Dedifferentiated amniotic fluid mesenchymal stem cell (primary cell): ENCODE data around the gene SERPINB13.

Source experiments
- DNase-seq: peaks from one replicate; pipeline ENCODE4 v3.0.0-alpha.2; 2016; ENCODE audit errors: extremely low spot score

Gene SERPINB13

GRCh38 chr18:63586966-63587365, at the start of gene SERPINB13:
Gene SERPINB13, plus strand, starts transcription at chr18:63587343. Its CDS starts 1,325 bp downstream, at chr18:63588668.
- no peak for DNase-seq

GRCh38 chr18:63539904-63540510, 47.1 kb upstream of the SERPINB13 start:
- peak; percentile 69 for DNase-seq

- DNase-seq: no peak
These were observed 45.1 kb upstream of the SERPINB13 start, which contains the start of gene SERPINB12 for GRCh38 chr18:63542069-63542468. Gene SERPINB12, plus strand, starts transcription at chr18:63542369. Its CDS starts 13,791 bp downstream, at chr18:63556160.

GRCh38 chr18:63544017-63544416, 43.1 kb upstream of the SERPINB13 start:
- no peak for DNase-seq

- DNase-seq: no peak
These were observed 42.1 kb upstream of the SERPINB13 start for GRCh38 chr18:63545000-63545399.

- DNase-seq: no peak
These were observed 37.1 kb upstream of the SERPINB13 start for GRCh38 chr18:63550068-63550467.

GRCh38 chr18:63551769-63552168, 35.4 kb upstream of the SERPINB13 start:
- DNase-seq: no peak

GRCh38 chr18:63552581-63552980, 34.6 kb upstream of the SERPINB13 start:
- DNase-seq: no peak

GRCh38 chr18:63553081-63553480, 34.1 kb upstream of the SERPINB13 start:
- DNase-seq: peak; percentile 95

GRCh38 chr18:63559567-63560491, 27.3 kb upstream of the SERPINB13 start:
- DNase-seq: no peak

- no peak for DNase-seq
These were observed 24.9 kb upstream of the SERPINB13 start for GRCh38 chr18:63562284-63562683.

GRCh38 chr18:63564021-63564420, 23.1 kb upstream of the SERPINB13 start:
- DNase-seq: no peak

GRCh38 chr18:63564561-63564960, 22.6 kb upstream of the SERPINB13 start:
- no peak for DNase-seq

GRCh38 chr18:63567276-63567675, 19.9 kb upstream of the SERPINB13 start:
- DNase-seq: no peak

- DNase-seq: no peak
These were observed 19.3 kb upstream of the SERPINB13 start for GRCh38 chr18:63567825-63568224.

- no peak for DNase-seq
These were observed 16.4 kb upstream of the SERPINB13 start for GRCh38 chr18:63570721-63571120.

GRCh38 chr18:63575681-63576080, 11.5 kb upstream of the SERPINB13 start:
- DNase-seq: no peak

GRCh38 chr18:63578357-63578958, 8.7 kb upstream of the SERPINB13 start:
- DNase-seq: peak; percentile 56

GRCh38 chr18:63579616-63580015, 7.5 kb upstream of the SERPINB13 start:
- DNase-seq: no peak

GRCh38 chr18:63585988-63586387, 1.2 kb upstream of the SERPINB13 start:
- no peak for DNase-seq

GRCh38 chr18:63586431-63586830, 712 bp upstream of the SERPINB13 start:
- DNase-seq: no peak

- DNase-seq: no peak
These were observed 1.8 kb downstream of the SERPINB13 start for GRCh38 chr18:63588909-63589308.

GRCh38 chr18:63590373-63590772, 3.2 kb downstream of the SERPINB13 start:
- DNase-seq: no peak
